HG02870 (cell line): ENCODE data around the gene RASSF10.
A peak's percentile ranks its signal among the peaks of the same experiment; 100 is the strongest.

Experiments
- ATAC-seq: cut with Tn5 transposase; IDR thresholded peaks from one replicate; pipeline ENCODE4 v1.9.1; 2021; ENCODE audit warnings: mild to moderate bottlenecking, moderate library complexity; ENCODE audit not compliant: unreplicated experiment

RASSF10 gene

DNA sequence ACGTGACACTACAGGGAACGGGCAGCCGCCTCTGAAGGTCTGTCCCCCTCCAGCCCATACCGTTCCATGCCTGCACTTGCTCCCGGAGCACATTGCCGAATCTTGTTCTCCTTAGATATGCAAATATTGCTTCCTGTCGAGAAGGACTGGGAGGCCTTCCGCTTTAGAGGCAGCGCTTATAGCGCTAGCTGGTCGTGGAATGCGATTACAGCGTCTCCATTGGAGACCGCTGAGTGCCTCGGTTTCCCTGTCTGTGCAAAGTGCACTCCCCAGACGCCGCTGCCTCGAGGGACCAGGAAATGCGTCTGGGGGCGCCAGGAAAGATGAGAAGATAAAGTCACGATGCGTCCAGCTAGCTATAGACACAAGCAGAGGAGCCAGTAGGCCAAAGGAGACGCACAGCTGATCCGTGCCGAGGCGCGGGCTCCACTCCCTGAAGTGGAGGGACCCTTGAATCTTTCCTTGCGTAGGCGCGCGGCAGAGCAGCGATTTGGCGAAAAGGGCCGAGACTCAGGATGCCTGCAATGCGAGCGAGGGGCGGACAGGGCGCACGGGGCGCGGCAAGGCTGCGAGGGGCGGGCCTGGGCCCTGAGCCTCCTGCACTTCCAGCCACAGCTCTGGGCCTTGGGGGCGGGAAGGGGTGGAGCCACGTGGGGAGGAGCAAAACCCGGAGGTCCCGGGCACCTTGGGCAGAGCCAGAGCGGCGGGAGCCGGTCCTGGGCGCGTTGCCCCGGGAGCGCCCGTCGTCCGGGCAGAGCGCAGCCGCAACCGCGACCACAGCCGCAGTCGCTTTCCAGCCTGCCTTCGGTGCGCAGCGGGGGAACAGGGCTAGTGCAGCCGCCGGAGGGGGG lies at the start of gene RASSF10:
Gene RASSF10 (plus strand): TSS at position 692 of the 851 bp plus-strand sequence. CDS start 261 bp downstream, outside the sequence.
- ATAC-seq = no peak

DNA sequence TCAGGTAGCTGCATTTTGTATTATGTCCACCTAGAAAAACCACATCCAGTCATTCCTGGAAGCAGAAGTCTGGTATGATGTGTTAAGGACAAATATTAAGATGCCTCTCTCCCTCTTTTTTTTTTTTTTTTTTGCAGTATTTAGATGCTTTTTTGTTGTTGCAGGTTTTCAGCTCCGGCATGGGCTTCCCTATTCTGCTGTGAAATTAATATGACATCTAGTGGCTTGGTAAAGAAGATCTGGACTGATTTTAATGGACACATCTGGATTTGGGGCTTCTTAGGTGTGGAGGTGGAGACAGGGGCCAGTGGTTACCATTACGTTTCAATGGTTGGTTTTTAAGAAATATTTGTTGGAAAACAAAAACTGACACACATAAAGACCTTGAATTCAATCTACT lies 47.5 kb upstream of the RASSF10 start:
- ATAC-seq = no peak

DNA sequence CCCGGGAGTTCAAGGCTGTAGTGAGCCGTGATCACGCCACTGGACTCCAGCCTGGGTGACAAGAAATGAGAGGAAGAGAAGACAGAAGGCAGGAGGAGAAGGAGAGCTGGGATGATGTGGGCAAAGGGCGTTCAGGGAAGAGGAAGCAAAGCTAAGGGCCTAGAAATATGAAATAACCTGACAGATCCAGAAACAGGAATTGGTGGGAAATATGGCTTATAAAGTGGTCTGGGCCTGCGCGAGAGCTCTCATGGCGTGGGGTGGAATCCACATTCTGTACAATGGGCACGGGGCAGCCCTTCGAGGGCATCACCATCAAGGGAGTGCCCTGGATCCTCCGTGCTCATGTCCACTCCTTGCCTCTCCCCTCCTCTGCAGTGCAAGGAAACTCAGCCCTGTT lies 46.8 kb upstream of the RASSF10 start:
- ATAC-seq = no peak

DNA sequence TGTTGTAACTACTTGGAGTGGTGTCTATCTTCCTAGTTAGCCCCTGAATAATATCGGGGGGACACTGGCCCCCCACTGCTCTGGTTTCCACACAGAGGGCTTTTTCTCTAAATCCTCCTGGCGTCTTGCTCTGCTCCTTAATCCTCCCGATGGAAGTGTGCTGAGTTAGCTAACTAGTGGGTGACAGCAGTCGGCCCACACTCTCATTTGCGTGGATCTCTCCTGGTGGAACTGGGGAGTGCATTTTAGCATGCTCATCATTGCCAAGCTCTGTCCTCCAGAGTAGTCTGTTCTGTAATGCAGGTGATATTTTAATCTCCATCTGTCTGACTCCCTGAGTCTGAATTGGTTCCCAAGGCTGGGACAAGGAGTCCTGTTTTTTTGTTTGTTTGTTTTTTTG lies 46.1 kb upstream of the RASSF10 start:
- no peak for ATAC-seq

DNA sequence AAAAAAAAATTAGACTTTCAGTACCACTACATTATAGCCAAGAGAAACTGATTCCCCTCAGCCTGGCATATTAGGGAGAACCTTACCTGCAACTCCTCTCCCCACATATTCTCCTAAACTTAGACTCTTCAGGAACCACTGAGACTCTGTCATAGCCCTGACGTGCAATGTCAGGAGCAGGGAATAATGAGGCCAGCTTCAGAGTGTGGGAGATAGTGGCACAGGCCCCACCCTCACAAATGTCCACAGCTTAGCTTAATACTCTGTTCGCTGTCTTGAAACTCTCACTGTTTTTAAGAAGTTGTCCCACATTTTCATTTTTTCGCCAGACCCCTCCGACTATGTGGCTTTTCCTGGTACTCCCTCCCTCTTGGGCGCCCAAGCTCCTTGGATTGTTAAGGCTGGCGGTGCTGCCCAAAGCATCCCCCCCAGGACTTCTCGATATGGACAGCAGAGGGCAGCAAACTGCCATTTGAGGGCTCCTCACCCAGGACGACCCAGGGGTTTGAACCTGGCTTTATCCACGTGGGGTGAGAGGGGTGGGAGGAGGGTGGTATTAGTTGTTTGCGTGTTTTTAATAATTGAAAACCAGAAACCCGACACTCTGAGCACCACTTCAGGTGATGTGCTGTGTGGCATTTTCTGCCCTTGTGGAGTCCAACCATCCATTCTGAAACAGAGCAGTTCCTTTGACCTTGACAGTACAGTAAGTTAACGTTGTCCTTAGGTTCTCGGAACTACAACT lies 45.2 kb upstream of the RASSF10 start:
- peak; percentile 77 for ATAC-seq

DNA sequence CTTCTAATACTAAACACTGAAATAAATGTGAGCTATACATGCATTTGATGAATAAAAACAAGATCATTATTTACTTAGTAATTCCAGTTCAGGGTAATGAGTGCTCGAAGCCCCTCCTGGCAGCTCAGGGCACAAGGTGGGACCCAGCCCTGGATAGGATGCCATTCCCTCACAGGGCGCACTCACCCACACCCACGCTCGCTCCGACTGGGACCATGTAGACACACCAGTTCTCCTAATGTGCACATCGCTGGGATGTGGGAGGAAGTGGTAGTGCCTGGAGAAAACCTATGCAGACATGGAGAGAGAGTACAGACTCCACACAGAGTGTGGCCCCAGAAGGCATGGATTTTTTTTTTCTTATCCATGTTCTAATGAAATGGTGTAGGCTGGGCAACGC lies 44.5 kb upstream of the RASSF10 start:
- ATAC-seq = no peak

DNA sequence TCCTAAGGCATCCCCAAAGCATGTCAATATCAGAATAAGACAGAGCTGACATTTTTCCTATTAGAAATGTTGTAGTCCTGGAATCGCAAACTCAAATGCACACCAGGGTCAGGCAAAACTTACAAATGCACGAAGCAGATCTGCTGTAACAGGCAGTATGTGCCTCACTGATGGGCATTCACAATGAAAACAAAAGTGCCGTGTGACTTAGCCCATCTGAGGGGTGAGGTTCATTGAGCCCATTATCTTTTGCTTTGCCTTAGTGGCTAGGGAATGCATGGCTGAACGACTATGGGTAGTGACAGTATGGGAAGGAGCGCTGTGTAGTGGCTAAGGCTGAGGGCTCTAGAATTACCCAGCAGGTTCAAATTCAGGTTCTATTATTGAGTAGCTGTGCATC lies 43.1 kb upstream of the RASSF10 start:
- no peak for ATAC-seq

DNA sequence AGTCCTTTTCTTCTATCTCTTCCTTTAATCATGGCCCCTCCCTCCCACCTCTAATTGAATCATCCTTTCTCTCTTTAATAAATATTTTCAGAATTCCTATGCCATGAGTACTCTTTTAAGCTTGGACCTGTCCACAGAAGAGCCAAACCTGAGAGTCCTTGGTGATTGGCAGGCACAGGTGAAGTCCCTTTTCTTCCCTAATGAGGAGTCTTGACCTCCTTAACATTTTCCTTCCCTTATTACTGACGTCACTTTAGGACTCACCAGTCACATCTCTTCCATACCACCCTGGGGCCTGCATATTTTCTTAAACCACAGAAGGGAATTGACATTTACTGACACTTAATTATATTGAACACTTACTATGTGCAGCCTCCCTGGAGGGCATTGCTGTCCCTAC lies 41.0 kb upstream of the RASSF10 start:
- no peak for ATAC-seq

DNA sequence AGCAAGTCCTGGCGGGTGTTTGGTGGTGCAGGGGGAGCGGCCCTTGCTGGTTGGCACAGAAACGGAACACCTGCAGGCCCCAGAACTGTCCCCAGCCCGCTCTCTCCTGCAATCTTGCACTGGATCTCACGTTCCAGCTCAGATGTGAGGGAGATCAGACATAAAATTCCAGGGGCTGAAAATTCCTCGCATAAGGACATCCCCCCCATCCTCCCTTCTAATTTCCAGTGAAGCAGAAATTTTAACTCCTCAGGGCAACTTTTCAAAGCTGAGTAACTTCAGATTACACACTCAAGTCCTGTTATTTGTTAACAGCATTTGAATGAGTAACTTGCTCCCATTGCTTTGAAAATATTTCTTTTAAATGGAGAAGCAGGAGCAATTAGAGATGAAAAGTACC lies 40.3 kb upstream of the RASSF10 start:
- ATAC-seq = no peak

DNA sequence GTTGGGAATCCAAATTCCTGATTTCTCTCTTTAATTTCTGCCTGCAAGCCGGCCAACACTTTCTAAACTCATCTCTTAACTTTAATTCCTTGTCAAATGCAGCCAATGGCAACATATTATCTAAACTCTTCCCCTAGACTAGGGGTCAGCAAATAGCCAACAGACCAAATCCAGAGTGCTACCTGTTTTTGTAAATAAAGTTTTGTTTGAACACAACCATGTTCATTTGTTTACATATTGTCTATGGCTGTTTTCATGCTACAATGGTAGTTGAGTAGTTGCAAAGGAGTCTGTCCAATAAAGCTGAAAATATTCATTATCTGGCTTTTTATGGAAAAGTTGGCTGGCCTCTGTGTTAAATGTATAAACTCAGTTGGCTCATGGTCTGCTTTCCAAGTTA lies 37.2 kb upstream of the RASSF10 start:
- ATAC-seq = no peak

DNA sequence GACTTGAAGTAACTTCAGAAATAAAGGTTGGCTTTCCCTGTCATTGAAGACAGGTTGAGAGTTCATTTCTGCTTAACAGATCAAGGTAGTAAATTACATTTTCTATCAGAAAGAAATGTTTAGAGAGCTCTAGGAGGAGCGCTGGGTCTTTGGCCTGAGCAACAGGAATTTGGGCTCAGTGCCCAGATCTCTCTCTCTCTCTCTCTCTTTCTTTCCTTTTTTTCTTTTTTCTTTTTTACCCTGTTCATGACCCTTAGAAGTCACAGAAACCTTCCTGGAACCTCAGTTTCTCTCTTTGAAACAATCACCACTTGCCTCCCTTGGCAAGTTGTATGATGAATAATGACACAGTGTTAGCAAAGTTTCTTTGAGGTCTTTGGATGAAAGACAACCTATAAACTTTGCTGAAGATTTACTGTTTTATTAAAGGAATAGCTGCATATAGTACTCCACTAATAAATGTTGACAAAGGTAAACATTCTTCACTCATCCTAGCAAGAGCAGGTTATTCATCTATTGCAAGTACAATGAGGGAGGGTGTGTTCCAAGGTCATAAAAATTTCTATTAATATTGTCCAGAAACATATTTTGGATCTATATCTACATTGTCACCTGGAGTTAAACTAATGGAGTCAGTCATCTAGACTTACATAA lies 35.5 kb upstream of the RASSF10 start:
- ATAC-seq = no peak

DNA sequence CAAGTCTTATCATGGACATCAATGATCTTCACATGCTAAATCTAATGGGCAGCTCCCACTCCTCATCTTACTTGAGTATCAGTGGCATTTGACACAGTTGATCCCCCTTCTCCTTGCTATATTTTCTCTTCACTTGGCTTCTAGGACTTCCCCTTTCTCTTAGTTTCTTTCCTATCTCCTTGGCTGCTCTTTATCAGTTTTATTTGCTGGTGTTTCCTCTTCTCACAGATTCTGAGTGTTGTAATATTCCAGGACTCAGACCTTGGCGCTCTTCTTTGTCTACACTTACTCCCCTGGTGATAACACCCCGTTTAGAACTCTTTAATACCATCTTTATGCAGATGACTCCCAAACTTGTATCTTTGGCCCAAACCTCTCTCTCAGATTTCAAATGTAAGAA lies 33.9 kb upstream of the RASSF10 start:
- no peak for ATAC-seq

DNA sequence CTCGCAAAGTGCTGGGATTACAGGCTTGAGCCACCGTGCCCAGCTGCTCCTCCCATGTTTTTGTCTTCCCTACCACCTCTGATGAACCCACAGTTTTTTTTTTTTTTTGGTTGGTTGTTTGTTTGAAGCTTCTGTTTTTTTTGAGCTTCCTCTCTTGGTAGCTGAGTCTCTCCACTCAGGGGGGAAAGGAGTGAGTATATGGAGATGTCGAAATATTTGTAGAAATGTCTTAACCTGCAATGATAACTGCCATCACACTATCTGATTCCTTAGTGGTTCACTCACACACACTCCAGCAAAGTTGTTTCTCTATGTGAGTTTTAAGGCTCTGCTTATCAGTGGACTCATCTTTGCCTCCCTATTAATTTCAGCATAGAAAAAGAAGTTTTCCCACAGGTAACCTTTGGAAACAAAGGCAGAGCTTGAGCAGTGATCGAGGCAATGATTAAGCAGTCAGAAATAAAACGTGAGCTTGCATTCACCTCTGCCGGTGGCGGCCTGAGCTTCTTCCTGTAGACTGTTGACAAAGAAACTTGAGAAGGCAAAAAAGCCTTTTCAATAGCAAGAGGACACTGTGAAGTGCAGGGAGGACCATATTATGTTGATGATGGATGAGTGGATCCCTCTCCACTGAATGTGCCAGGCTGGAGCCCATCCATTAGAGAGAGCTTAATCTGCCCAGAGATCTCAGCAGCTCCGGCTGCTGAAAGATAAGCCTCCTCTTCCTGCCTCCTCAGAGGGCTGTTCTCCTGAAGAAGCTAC lies 29.0 kb upstream of the RASSF10 start:
- ATAC-seq = no peak

DNA sequence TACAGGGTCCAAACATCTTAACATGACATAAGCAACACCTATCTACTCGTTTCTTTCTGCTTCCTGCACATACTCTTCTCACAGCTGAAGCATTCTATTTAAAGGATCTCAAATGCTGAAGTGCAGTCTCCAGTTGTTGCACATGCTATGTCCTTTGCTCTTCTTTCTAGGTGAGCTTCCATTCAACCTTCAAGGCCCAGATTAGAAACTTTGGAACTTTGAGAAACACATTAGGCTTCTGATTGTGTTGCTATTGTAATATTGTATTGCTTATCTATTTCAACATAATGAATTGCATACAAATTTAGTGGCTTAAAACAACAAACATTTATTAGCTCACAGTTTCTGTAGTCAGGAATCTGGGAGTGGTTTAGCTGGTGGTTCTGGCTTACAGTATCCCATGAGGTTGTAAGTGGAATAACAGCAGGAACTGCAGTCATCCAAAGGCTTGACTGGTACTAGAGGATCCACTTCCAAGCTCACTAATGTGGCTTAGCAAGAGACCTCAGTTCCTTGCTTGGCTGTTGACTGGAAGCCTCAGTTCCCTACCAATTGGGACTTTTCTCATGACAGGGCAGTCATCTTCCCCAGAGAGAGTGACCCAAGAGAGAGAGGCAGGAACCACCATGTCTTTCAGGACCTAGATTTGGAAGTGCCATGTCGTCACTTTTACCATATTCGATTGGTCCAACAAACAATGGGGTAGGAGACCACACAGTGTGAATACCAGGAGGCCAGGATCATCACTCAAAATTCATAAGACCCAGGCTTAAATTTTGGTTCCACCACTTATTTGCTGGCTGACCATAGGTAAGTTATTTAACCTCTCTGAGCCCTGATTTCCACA lies 27.2 kb upstream of the RASSF10 start:
- no peak for ATAC-seq

DNA sequence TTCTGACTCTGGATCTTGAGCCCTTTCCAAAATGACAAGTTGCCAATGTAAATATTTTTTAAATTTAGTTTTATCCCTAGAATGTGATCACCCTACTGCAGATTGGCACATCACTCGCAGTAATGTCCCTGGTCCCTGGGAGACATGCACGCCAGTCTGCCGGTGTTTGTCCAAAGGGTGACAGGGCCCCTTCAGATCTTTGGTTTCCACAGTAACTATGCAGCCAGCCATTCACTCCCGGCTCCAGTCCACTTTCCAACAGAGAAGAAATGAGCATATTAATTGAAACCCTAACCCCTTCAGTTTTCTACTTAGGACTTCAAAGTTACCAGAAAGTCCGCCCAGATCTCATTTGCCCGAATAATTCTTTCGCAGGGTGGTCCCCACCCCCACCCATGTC lies 25.8 kb upstream of the RASSF10 start:
- no peak for ATAC-seq

DNA sequence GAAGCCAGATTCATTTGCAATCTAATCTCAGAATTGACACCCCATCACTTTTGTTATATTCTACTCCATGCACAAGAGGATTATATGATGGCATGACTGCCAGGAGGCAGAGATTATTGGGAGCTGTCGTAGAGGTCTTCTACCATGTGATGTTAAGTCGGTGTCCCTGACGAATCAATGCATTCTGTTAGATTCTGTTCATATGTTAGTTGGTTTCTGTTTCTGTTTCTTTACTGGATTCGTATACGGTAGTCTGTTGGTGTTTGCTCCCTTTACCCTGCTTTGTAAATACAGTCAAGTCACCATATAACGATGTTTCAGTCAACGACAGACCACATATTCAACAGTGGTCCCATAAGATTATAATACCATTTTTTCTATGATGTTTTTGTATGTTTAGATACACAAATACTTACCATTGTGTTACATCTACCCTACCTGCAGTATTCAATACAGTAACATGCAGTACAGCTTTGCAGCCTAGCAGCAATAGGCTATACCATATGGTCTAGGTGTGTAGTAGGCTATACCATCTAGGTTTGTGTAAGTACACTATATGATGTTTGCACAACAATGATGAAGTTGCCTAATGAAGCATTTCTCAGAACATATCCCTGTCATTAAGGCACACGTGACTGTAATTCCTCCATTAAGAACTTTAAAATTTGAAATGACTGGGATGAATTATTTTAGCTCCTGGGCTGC lies 22.8 kb upstream of the RASSF10 start:
- ATAC-seq = no peak

DNA sequence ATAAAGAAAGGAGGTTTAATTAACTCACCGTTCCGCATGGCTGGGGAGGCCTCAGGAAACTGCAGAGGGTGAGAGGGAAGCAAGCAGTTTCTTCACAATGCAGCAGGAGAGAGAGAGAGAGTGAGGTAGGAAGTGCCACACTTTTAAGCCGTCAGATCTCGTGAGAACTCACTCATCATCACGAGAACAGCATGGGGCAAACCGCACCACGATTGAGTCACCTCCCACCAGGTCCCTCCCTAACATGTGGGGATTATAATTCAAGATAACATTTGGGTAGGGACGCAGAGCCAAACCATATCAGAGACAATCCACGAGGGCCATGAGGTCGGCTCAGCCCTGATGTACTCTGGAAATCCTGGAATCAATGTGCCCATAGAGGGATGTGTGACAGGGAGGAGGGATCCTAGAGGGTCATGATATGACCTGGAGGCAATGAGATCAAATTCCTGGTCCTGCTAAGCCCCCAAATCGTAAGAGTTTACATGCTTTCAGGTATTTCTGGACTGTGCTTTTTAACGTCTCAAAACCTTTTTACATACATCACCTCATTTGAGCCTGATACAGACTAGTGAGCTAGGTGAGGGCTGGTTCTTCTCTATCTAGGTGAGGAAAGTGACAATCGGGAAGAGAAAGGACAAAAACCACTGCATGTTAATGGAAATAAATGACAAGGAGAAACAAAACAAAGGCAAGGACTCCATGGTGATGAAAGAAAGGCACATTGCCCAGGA lies 19.5 kb upstream of the RASSF10 start:
- ATAC-seq = no peak

DNA sequence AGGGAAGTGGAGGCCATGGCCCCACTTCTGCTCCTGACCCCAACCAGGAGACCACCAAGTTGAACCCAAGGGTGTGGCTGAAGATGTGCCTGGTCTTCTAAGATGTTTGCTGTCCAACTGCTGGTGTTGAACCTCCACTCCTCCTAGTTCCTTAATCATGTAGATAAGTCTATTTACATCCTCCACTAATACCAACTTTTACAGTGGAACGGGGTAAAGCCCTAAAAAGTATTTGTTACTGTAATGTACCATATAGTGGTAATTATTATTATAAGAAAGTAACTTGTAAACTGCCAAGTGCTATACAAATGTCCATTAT lies 19.0 kb upstream of the RASSF10 start:
- ATAC-seq = no peak

DNA sequence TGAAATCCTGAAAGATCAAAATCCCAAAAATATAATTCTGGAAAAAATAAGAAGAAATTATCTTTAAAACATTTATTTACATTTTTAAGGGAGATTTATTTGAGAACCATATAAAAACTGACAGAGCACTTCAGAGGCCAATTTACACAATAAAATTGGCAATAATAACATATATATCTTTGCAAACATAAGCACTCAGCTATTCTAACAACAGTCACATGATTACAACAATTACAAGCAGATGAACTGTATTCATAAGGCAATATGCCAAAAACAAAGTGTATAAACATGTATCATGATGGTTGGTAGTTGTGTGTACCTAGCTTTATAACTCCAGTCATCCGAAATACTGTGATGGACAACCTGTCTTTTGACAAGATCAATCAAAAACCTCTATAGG lies 17.7 kb upstream of the RASSF10 start:
- ATAC-seq = no peak
